Gastrocnemius medialis (tissue), 4 donors: ENCODE data around the gene TFAP2D. TPM values are rescaled to one million over a fixed set of nuclear protein-coding genes. Genes with fewer than 3 reads are reported as not detected.

Experiments
- ATAC-seq, 2 donors: fragments of 150-250 bp; one replicate each; pipeline ENCODE4 v1.9.1; 2016
- DNase-seq, 2 donors: peaks; one replicate each; pipeline ENCODE4 v3.0.0-alpha.2; 2019
- H3K27ac ChIP-seq, 4 donors: fragments of 200-600 bp; sonication (generic); 1 replicate in 1 of 4; 2 replicates in 3 of 4; pipeline ENCODE4 v1.5.1; 2016 to 2018; ENCODE audit warnings: mild to moderate bottlenecking in 2 of 4, moderate library complexity in 1 of 4
- H3K27me3 ChIP-seq, 3 donors: fragments of 200-600 bp; sonication (generic) in 2 of 3; 1 replicate in 1 of 3; 2 replicates in 2 of 3; pipeline versions ENCODE4 v1.5.1 to v1.6.0; 2016 to 2019; ENCODE audit warnings: mild to moderate bottlenecking in 1 of 3, moderate library complexity in 1 of 3
- H3K36me3 ChIP-seq, 2 donors: fragments of 200-600 bp; sonication (generic) in 1 of 2; one replicate each; pipeline ENCODE4 v1.5.1; 2017 to 2018
- H3K4me1 ChIP-seq, 2 donors: fragments of 200-600 bp; sonication (generic) in 1 of 2; one replicate each; pipeline ENCODE4 v1.5.1; 2016 to 2017; ENCODE audit warnings: mild to moderate bottlenecking in 2 of 2
- H3K4me3 ChIP-seq, 4 donors: fragments of 200-600 bp; sonication (generic) in 3 of 4; 1 replicate in 1 of 4; 2 replicates in 3 of 4; pipeline ENCODE4 v1.5.1; 2016 to 2019; ENCODE audit warnings: mild to moderate bottlenecking in 2 of 4
- H3K9me3 ChIP-seq, 3 donors: fragments of 200-600 bp; sonication (generic) in 2 of 3; 1 replicate in 1 of 3; 2 replicates in 2 of 3; pipeline ENCODE4 v1.5.1; 2016 to 2019
- POLR2A ChIP-seq, 2 donors: fragments of 450-650 bp; IDR thresholded peaks; one replicate each; pipeline ENCODE4 v1.6.1; 2017; ENCODE audit warnings: antibody characterized with exemption in 2 of 2, mild to moderate bottlenecking in 2 of 2, moderate library complexity in 2 of 2
- in situ Hi-C, 4 donors: fragments of 200-750 bp; cut with MboI; loops; one replicate each; pipeline versions ENCODE4 v1.15.0 to v1.8.0; 2017; ENCODE audit warnings: low sequenced_read_pairs in 4 of 4
- intact Hi-C: fragments of 100-400 bp; cut with DNase I; formaldehyde crosslinking; loops from one replicate; pipeline ENCODE4 v1.15.1; 2023; ENCODE audit warnings: low total_unique reads
- total RNA-seq, 4 donors: library from RNA; depleted of rRNA; stranded (reverse); fragments of >200 nt; gene quantifications; one replicate each; pipeline versions ENCODE4 v1.1.0 to v1.2.3, GENCODE V29; 2016
- TF ChIP-seq, protein P1 (sequence below), 5 experiments: fragments of 450-650 bp in 3 of 5; fragments of 200-600 bp in 2 of 5; sonication (generic) in 2 of 5; IDR thresholded peaks in 4 of 5; conservative IDR thresholded peaks in 1 of 5; 1 replicate in 4 of 5; 2 replicates in 1 of 5; pipeline ENCODE4 v1.5.1; 2016 to 2019; ENCODE audit warnings: antibody characterized with exemption in 5 of 5, mild to moderate bottlenecking in 3 of 5, moderate library complexity in 3 of 5

Gene TFAP2D
- total RNA-seq, 4 donors from 2014 or later, result not detected

GRCh38 chr6:50822078-50822476, 108.8 kb downstream of the TFAP2D start:
- no peaks in the 10 kb centered on the region for H3K9me3 ChIP-seq
- peaks cover 87 to 99% (median 93%) of the 10 kb centered on the region in 3 donors for H3K27me3 ChIP-seq

More at GRCh38 chr6:50822078-50822476, 108.8 kb downstream of the TFAP2D start:
- DNase-seq (no peak), ATAC-seq (no peak)
- intact Hi-C loops (no loop called here), in situ Hi-C loops (loop anchor here in 3 of 4 donors (25.0 kb wide), 2 partner anchors 715 to 1190 kb away; no protein-coding TSS in a partner anchor)
- H3K27ac ChIP-seq, result no peak overlapping the region
- no peak overlapping the region for H3K4me3 ChIP-seq
- H3K4me1 ChIP-seq, result peaks cover 0 to 4% of the 10 kb centered on the region in 2 donors
- TF ChIP-seq, protein P1, sequence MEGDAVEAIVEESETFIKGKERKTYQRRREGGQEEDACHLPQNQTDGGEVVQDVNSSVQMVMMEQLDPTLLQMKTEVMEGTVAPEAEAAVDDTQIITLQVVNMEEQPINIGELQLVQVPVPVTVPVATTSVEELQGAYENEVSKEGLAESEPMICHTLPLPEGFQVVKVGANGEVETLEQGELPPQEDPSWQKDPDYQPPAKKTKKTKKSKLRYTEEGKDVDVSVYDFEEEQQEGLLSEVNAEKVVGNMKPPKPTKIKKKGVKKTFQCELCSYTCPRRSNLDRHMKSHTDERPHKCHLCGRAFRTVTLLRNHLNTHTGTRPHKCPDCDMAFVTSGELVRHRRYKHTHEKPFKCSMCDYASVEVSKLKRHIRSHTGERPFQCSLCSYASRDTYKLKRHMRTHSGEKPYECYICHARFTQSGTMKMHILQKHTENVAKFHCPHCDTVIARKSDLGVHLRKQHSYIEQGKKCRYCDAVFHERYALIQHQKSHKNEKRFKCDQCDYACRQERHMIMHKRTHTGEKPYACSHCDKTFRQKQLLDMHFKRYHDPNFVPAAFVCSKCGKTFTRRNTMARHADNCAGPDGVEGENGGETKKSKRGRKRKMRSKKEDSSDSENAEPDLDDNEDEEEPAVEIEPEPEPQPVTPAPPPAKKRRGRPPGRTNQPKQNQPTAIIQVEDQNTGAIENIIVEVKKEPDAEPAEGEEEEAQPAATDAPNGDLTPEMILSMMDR (IDR thresholded peaks at IDR 0.05 in 4 of 5, conservative IDR thresholded peaks at IDR 0.05 in 1 of 5), result no peak
- no peak for TF ChIP-seq POLR2A (IDR thresholded peaks at IDR 0.05)
- no peaks in the 10 kb centered on the region for H3K36me3 ChIP-seq

Other genes with a start within 250 kb of the TFAP2D start
- gene TFAP2B, start 105.3 kb downstream of the TFAP2D start, total RNA-seq, result not detected